Right atrium auricular region (tissue), 2 donors: ENCODE results near the gene GRIA3. TPM values are rescaled to one million over a fixed set of nuclear protein-coding genes. Genes with fewer than 3 reads are reported as not detected.
"Not testable (repeated sequence)": the region's sequence is repeated elsewhere in the genome, so short reads cannot be mapped to it uniquely, and the experiment has no call there.

ENCODE experiments used
- DNase-seq: peaks from one replicate; pipeline ENCODE4 v3.0.0-alpha.2; 2019; ENCODE audit warnings: low spot score
- H3K27ac ChIP-seq, 2 donors: fragments of 200-600 bp; sonication (generic); 1 replicate in 1 of 2; 2 replicates in 1 of 2; pipeline ENCODE4 v1.5.1; 2016 to 2019
- H3K27me3 ChIP-seq, 2 donors: fragments of 200-600 bp; sonication (generic); one replicate each; pipeline versions ENCODE4 v1.5.1 to v1.6.0; 2017 to 2019
- H3K36me3 ChIP-seq: fragments of 200-600 bp; sonication (generic); one replicate; pipeline ENCODE4 v1.5.1; 2016
- H3K4me1 ChIP-seq, 2 donors: fragments of 200-600 bp; sonication (generic); one replicate each; pipeline versions ENCODE4 v1.5.1 to v1.6.0; 2017 to 2019
- H3K4me3 ChIP-seq, 2 donors: fragments of 200-600 bp; sonication (generic); 1 replicate in 1 of 2; 2 replicates in 1 of 2; pipeline ENCODE4 v1.5.1; 2017 to 2019; ENCODE audit warnings: mild to moderate bottlenecking in 1 of 2, moderate library complexity in 1 of 2
- H3K9me3 ChIP-seq, 2 donors: fragments of 200-600 bp; sonication (generic); one replicate each; pipeline ENCODE4 v1.5.1; 2019
- total RNA-seq, 2 donors: library from RNA; depleted of rRNA; stranded (reverse); fragments of >200 nt; gene quantifications; one replicate each; pipeline ENCODE4 v1.1.0, GENCODE V29; 2016
- TF ChIP-seq, protein P1 (sequence below), 2 donors: fragments of 200-600 bp; sonication (generic); IDR thresholded peaks; one replicate each; pipeline ENCODE4 v1.5.1; 2019; ENCODE audit warnings: antibody characterized with exemption in 2 of 2

GRIA3 gene
- total RNA-seq, 2 donors from 2014 or later: 0.74 to 1.0 TPM

DNA sequence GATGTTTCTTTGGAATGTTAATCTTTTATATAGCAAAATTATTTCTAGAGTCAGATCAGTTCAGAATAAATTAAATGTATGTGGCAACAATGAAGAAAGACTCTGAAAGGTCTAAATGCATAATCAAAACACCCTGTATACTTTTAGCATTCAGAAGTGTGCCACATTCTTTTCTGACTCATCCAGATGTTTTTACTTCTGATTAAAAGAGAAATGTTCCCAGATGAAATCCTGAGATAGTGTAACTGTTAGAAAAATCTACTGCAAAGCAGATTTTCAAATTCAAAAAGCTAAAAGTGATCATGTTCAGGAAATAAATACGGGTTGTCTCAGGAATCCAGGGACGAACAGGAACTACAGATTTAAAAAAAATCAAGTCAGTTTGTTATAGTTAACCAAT, 241.4 kb downstream of the GRIA3 start:
- H3K27me3 ChIP-seq: no peaks in the 10 kb centered on the region
- H3K36me3 ChIP-seq: no peaks in the 10 kb centered on the region
- TF ChIP-seq, protein P1, sequence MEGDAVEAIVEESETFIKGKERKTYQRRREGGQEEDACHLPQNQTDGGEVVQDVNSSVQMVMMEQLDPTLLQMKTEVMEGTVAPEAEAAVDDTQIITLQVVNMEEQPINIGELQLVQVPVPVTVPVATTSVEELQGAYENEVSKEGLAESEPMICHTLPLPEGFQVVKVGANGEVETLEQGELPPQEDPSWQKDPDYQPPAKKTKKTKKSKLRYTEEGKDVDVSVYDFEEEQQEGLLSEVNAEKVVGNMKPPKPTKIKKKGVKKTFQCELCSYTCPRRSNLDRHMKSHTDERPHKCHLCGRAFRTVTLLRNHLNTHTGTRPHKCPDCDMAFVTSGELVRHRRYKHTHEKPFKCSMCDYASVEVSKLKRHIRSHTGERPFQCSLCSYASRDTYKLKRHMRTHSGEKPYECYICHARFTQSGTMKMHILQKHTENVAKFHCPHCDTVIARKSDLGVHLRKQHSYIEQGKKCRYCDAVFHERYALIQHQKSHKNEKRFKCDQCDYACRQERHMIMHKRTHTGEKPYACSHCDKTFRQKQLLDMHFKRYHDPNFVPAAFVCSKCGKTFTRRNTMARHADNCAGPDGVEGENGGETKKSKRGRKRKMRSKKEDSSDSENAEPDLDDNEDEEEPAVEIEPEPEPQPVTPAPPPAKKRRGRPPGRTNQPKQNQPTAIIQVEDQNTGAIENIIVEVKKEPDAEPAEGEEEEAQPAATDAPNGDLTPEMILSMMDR (IDR thresholded peaks at IDR 0.05): no peak
- no peaks in the 10 kb centered on the region for H3K4me1 ChIP-seq
- DNase-seq: no peak
- no peaks in the 10 kb centered on the region for H3K9me3 ChIP-seq
- no peak overlapping the region for H3K4me3 ChIP-seq
- no peak overlapping the region for H3K27ac ChIP-seq

- H3K4me1 ChIP-seq: no peaks in the 10 kb centered on the region
- TF ChIP-seq, protein P1 (IDR thresholded peaks at IDR 0.05): no peak
- DNase-seq: no peak
Measured at GRCh38 chrX:123425904-123426303, 241.8 kb downstream of the GRIA3 start.

DNA sequence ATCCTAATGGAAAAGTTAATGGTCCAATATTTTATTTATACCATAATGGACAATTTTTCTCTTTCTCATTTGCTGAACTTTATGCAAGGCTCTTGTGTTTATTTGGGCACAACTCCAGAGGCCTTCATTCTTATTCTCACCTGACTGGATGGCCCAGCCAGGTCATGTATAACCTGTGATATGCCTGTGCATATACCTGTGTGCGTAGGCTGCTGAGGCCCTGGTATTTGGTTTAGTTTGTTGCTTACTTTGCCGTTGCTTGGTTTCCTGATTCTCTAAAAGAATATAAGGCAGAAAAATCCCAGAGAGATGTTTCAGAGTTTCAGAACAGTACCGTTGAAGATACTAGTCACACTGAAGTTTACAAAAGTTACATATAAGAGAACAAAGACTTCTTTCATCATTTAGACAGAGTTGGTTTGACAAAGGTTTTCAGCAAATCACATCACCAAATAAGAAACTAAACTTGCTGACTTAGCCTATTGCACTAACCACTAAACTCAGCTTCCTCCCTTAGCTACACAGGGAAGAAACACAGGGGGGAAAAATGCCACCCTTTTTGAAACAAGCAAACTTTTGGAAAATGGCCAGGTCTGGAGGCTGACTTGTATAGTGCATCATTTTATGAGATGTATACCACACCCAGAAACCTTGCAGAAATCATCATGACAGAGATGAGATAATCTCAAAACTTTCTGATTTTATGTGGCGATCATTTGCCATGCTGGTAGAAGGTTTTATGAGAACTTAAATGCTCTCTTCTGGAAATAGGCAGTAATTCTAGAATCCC, 248.5 kb downstream of the GRIA3 start:
- H3K36me3 ChIP-seq: no peaks in the 10 kb centered on the region
- no peaks in the 10 kb centered on the region for H3K4me1 ChIP-seq
- H3K4me3 ChIP-seq: no peak overlapping the region
- no peak for DNase-seq
- no peaks in the 10 kb centered on the region for H3K9me3 ChIP-seq
- no peaks in the 10 kb centered on the region for H3K27me3 ChIP-seq
- no peak overlapping the region for H3K27ac ChIP-seq
- TF ChIP-seq, protein P1 (IDR thresholded peaks at IDR 0.05): no peak

More at GRCh38 chrX:123425904-123426303, 241.8 kb downstream of the GRIA3 start:
- H3K36me3 ChIP-seq: no peaks in the 10 kb centered on the region
- H3K27ac ChIP-seq: no peak overlapping the region
- H3K4me3 ChIP-seq: no peak overlapping the region
- no peaks in the 10 kb centered on the region for H3K27me3 ChIP-seq
- no peaks in the 10 kb centered on the region for H3K9me3 ChIP-seq

GRCh38 chrX:123436512-123437136, 252.5 kb downstream of the GRIA3 start:
- no peaks in the 10 kb centered on the region for H3K9me3 ChIP-seq
- H3K27ac ChIP-seq: no peak overlapping the region
- no peaks in the 10 kb centered on the region for H3K36me3 ChIP-seq
- H3K27me3 ChIP-seq: no peaks in the 10 kb centered on the region
- no peaks in the 10 kb centered on the region for H3K4me1 ChIP-seq
- TF ChIP-seq, protein P1 (IDR thresholded peaks at IDR 0.05): no peak
- no peak for DNase-seq
- no peak overlapping the region for H3K4me3 ChIP-seq

DNA sequence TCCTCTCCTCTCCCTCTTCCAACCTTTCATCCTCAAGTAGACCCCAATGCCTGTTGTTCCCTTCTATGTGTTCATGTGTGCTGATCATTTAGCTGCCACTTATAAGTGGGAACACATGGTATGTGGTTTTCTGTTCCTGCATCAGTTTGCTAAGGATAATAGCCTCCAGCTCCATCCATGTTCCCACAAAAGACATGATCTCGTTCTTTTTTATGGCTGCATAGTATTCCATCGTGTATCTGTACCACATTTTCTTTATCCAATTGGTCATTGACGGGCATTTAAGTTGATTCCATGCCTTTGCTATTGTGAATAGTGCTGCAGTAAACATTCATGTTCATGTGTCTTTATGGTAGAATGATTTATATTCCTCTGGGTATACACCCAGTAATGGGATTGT, 255.8 kb downstream of the GRIA3 start:
- H3K36me3 ChIP-seq, DNase-seq, H3K27me3 ChIP-seq, H3K4me1 ChIP-seq, H3K27ac ChIP-seq, H3K9me3 ChIP-seq, H3K4me3 ChIP-seq: not testable (repeated sequence)

GRCh38 chrX:123442764-123443163, 258.7 kb downstream of the GRIA3 start:
- H3K4me3 ChIP-seq: no peak overlapping the region
- H3K27me3 ChIP-seq: no peaks in the 10 kb centered on the region
- TF ChIP-seq, protein P1 (IDR thresholded peaks at IDR 0.05): no peak
- H3K36me3 ChIP-seq: no peaks in the 10 kb centered on the region
- no peaks in the 10 kb centered on the region for H3K9me3 ChIP-seq
- no peak overlapping the region for H3K27ac ChIP-seq
- no peaks in the 10 kb centered on the region for H3K4me1 ChIP-seq
- DNase-seq: no peak
